Fibroblast of upper back skin (primary cell): Measurements from ENCODE around the gene MLLT3.

Experiments
- DNase-seq: peaks from one replicate; pipeline ENCODE4 v3.0.0-alpha.2; 2013

MLLT3 gene

DNA sequence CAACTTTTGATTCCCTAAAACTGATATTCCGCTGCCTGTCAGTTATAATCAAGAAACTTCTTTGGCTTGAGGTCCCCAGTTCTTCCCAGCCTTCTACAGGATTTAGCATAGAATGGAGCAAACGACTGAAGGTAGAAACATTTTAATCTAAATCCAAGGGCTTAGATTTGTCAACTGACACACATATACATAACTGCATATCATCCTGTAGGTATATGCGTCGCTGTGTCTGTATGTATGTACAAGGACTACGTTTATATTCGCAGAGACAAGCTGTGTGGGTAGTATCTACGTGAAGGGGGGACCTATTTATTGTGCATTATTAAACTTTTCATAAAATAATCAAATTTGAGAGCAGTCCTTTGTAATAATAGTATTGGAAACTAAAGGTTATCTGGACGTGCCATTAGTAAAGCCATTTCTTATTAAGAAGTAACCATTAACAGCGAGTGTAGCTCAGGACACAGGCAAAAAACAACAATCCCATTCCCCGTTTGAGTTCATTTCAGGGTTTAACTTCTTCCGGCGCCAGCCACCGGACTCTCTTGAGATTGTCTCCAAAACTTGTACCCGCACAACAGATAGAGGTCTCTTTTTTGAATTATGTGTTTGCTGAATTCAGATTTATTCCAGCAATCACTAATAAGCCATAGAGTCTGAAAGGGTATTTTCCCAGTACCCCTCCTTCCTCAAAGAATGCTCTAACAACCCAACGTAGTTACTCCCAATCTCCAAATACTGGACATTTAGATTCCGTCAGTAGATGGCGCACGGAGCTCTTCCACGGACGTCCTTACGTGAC is 2.1 kb upstream of the MLLT3 start:
- DNase-seq: peak; percentile 73

DNA sequence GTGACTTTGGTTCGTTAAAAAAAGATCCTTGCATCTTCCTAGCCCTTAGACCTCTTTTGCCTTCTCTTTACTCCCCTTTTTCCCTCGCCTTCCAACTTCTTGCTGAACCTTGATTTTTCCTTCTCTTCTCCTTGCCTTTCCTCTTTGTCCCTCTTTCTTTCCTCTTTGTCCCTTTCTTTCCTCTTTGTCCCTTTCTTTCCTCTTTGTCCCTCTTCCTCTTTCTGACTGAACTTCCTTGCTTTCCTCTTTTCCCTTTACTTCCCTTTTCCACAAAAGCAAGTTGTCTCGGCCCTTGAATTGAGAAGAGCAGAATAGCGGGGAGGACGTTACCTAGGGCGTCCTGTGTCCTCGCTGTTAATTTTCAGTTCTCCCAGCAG is 1.4 kb upstream of the MLLT3 start:
- no peak for DNase-seq

DNA sequence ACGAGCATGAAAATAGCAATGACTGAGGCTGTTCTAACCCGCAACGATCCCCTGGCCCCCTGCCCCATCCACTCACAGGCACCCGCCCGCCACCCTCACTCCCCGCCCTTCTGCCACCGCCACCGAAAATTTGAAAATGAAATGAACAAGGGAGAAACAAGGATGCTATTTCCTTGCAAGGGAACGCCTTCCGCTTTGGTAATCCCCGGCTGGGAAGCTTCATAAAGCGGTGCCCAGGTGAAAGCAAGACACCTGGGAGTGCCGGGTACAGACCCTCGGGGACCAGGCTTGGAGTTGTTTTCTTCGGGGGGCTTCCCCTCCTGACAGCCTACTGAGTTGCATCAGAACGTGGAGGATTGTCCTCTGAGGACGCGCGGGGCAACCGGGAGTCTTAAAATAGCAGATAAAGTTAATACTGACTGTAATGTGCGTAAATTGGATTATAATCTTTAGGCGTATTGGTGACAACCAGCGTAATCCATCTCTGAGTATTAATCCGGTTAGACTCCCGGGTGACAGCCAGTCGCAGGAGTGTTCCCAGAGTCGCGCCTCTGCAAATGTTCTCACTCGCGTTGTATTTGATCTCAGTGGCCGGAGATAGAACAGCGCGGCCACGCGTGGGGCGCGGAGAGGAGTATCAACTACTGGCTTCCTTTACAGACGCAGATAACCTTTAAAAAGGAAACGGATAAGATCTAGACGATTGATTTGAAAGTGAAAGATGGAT is 885 bp upstream of the MLLT3 start:
- DNase-seq: no peak

DNA sequence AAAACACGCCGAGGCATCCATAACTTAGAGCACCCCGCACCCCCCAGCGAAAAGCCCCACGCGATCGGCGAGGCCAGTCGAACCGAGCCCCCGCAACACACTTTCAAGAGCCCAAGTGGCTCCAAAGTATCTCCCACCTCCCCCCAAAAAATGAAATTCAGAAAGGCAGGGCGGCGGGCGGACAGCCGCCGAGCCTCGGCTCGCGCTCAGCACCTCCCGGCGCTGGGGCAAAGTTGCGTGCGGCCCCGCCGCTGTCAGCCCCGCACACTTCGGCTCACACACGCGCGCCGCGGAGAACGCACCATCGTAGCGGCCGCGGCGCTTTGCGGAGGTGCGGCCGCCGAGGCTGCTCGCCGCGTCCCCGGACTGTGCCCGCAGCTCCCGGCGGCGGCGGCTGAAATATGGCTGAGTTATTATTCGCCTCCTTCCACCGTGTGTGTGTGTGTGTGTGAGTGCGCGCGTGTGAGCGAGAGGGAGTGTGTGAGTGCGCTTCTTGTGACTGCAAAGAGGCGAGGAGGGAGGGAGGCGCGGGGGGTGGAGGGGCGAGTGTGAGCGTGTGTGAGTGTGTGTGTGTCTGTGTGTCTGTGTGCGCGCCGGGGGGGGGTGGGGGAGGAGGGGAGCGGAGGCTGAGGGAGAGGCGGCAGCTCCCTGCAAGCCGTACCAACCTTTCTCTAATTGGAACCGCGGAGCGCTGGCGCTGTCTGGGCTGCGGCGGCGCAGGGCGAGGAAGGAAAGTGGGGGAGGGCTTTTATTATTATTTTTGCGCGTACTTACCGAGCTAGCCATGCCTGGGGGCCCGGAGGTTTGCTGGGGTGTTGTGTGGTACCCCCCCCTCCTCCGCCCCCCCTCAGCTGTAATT is 599 bp downstream of the MLLT3 start:
- peak; percentile 64 for DNase-seq

DNA sequence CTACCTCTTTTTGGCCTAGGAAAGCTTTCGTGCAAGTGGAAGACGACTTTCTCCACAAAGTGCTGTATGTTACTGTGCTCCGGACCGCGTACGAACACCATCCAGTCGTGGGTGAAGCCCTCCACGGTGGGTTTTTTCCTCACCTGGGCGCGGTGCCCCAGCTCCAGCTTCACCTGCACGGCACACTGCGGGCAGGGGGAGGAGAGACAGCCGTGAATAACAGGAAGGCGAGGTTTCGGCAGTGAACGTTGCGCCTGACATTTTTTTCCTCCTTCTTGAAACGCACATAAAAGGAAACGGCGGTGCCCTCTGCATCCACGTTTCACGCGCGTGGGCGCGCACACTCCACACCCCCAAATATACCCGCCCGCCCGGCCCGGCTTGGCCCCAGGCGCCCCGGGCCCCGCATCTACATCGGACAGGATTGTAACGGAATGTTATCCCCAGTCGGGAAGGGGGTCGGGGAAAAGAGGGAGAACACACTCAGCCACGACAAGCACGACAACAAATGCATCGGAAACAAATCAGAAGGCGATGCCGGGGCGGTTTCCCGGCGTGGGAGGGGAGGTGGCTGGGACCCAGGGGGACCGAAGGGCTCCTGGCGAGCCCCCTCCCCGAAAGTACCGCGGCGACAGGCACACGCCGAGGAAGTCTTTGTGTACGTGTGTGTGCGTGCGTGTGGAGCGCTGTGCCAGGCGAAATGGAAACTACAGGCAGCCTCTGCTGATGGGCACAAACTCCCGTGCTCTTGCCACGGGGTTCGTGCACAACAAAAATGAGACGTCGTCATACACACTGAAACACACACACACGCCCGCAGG is 1.4 kb downstream of the MLLT3 start:
- DNase-seq: no peak

DNA sequence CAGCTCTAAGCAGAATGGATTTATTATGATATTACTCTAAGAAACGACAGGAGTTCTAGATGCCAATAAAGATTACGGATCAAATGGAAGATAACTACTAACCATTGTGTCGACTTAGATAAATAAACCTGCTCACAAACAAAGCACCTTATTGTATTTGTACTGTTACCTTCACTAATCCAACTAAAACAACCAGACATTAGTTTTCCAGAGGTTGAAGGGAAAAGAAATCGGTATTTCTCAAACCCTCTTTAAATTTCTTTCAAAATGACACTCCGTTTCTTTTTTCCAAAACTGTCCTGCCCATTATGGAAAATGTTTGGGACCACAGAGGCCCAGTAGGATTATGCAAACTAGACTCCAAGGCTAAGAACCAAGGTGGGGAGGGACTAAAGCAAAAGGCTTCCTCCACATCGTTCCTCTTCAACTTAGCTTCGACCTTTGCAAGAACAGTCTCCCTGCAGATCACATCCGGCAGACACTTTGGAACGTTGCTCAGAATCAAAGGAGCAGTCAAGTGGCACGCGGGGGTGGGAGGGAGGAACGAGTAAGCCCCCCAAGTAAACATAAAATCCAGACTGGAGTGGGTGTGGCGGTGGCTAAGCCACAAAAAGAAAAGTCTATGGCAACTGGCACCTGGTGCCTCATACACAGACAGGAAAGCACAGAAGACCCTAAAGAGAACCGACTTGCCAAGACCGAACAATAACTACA is 2.7 kb downstream of the MLLT3 start:
- no peak for DNase-seq

DNA sequence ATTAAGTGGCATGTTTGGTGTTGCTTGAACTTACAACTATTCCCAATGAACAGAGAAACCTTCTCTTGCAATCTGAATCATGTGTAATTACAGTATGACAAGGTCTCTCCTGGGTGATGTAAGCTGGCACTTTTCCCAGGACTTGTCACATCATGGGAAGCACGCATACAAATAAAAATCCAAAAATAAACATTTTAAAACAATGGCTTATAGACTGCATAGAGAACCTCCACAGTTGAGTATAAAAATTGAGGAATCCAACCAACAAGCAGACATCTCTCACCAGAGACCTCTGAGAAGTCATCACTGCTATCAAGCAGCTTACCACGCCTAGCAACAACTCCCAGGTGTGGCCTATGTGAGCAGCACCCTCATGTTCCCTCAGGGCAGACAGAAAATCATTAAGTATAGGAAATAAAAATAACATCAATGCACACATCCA is 3.9 kb downstream of the MLLT3 start:
- no peak for DNase-seq

DNA sequence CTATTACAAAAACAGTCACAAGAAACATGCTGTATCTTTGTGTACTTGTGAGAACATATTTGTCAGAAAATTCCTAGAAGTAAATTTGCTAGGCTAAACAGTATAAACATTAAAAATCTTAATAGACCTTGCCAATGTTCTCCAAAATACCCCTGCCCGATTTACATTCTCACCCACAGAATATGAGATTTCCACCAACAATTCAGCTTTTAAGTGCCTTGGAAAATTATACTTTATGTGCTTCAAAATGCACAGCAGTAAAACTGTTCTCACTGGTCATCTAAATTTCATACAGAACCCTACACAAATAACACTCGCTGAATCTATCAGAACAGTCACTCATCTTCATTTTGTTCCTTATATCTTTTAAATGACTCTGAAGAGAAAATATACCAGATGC is 5.5 kb downstream of the MLLT3 start:
- DNase-seq: no peak

DNA sequence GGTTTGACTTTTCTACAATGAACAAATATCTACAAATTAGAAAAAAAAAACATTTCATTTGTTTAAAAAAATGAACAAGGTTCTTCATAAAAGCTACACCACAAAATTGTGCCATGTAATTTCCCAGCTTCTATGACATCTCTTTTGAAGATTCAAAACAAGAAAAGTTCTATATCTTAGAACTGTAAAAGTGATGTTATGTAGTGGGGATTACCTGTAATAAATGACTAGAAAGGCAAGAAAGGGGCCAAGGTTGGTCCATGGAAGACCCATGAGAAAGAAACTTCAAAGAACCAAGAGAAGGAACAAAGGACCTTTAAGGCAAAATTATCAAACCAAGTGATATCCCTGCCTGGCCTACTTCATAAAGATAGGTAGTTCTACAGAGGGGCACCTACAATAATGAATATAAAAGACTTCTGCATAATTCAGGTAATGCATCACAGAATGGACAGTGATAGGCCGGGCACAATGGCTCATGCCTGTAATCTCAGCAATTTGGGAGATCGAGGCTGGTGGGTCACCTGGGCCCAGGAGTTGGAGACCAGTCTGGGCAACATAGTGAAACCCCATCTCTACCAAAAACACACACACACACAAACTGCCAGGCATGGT is 7.6 kb downstream of the MLLT3 start:
- DNase-seq: no peak

DNA sequence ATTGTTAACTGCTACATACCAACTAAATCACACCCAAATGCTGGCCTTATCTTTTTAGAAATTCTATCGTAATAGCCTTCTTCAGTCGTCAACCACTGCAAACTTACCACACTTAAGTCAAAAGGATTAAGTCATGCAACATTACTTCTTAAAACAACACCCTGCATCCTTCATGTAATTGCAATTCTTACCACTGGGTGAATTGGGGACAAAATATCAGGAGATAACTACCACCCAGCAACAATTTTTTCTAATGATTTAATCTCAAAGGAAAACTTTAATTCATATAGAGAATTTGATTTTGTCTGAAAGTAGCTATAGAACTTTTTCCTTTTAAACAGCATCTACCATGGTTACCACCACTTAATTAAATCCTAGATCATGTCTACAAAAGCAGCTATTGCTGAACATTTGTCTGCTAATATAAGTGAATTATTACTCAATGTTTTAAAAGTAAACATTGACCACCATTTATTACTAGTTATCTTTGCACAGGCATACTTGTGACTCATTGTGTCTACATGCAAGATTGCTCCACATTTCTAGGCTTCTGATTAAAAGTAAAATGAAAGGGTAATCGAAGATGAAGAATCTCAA is 10.5 kb downstream of the MLLT3 start:
- peak; percentile 58 for DNase-seq

DNA sequence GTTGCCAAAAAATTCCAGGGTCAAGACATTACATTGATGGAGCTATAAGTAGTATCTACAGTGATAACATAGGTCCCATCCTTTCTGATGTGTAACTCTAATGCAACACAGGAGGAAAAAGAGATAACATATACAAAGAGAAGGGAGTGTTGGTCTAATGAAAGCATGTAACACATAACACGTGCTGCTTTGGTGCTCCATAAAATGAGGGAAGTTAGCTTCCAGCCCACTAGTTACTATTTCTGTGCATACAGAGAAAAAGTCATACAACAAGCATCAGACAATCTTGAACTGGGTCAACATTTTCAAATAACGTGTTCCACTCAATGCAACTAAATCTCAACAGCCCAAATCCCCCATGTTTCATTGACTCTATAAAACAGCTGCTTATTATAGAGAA is 11.7 kb downstream of the MLLT3 start:
- no peak for DNase-seq

DNA sequence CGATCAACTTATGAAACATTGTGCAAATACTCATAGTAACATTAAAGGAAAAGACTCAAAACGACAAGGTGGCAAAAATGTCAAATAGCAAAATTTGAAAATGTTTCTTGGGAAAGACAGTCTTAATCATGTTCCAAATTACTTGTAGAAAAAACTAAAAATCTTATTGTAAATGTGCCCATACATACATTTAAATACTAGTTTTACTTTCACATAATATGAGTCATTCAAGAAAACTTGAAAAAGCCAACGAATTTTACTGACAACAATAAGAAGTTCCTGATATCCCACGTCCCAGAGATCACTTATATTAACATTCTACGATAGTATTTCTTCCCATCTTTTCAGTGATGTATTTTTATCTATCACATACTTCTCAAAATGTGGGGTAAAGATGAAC is 13.7 kb downstream of the MLLT3 start:
- DNase-seq: no peak

DNA sequence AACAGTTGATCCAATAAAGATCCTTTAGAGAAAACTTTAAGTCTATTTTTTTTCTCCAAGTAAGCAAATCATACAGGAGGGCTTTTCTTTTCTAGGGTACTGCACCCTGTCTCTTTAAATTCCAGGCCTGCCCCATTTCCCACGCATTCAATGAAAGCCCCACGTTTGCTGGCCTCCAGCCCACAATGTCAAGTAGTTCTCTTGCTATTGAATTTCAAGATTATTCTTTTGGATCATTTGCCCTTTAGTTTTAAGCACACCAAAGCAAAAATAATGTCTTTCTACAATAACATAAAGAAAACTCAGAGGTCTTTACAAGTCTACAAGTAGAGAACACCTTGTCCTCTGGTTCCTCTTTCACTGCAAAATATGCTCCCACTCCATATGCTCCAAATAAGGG is 15.6 kb downstream of the MLLT3 start:
- no peak for DNase-seq

DNA sequence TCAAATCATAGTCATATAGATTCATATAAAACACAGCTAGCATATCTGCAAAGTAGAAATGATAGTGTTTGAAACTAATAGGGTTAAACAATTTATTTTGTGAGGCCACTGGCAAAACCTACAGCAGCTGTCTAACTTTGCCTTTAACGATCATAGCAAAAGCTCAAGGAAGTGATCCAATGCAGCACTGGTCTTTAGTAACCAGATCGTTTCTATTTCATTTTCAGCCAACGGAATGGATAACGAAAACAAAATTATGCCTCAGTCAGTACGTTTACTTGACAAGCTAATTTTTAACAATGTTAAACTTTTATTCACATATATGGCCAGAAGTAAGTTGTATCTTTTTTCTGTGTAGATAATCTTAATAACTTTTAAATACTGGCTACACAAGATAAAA is 17.7 kb downstream of the MLLT3 start:
- DNase-seq: no peak

DNA sequence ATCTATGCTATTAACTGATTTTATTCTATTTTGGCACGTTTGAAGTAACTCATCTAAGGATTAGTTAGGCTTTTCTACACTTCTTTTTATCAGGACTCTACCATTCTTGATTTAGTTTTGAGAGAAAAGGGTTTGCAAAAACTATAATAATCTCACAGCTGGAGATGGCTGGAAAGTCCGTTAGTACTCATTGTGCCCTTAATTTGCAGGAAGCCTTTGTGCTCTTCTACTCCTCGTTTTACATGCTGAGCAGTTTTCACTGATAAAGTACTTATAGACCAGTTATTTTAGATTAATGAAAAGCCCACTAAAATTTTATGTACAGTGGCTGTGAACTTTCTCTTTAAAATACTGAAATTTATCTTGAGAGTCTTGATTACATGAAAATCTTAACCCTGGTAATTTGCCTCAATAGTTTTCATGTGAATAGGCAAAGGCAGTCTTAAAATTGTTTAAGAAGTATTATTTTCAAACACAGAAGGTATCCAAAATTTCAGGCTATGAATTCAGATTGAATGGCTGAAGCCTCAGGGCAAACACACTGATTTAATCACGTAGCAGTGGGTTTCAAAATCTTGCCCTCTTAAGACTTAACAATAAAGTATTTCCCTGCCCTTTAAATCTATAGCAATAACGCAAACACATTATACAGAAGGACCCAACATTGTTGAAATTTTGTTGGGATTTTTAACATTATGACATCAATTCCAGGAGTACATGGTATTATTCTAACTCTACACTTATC is 18.6 kb downstream of the MLLT3 start:
- no peak for DNase-seq

DNA sequence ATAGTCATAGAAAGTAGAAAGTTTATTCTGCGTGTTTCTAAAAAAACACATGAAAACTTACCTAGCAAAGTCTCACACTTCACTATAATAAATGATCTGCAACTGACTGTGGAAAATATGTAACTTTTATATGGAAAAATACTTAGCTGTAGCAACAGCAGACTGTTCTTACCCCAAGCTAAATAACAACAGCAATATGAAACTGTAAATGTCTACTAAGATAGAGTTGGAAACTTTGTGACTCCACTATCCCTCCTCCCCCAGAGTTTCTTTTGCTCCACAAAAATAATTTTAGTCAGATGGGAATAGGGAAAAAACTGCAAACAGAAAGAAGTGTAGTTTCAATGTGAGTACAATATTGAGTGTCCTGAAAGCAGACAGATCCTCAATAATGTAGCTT is 21.0 kb downstream of the MLLT3 start:
- no peak for DNase-seq

DNA sequence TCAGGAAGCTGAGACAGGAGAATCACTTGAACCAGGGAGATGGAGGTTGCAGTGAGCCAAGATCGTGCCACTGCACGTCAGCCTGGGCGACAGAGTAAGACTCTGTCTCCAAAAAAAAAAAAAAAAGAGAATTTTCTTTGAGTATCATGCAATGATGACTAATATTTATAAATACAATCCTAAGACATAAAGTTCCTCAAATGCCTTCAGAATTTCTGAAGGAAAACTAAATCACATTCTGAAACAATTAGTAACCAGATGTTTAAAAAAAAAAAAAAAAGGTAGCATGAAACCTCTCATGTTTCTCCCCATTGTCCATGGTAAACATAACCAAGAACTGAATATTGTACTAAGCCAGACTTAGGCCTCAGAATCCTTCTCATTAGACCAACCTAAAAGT is 23.1 kb downstream of the MLLT3 start:
- DNase-seq: peak; percentile 34

DNA sequence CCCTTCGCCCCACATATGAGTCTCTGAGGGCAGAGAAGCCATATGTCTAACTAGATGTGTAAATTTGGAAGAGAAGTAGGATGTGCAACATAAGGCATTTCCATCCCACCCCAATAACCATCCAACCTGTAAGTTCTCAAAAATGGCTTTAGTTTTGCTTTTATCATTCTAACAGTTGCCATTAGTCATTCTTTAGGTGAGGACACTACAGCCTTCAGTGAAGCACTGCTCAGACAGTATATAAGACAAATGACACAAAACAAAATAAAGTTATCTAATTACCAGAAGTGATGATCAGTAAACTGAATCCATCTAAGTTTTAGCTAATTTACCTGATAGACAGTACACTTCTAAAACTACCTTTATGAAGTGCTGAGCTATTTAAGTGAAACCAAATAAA is 23.9 kb downstream of the MLLT3 start:
- DNase-seq: no peak

DNA sequence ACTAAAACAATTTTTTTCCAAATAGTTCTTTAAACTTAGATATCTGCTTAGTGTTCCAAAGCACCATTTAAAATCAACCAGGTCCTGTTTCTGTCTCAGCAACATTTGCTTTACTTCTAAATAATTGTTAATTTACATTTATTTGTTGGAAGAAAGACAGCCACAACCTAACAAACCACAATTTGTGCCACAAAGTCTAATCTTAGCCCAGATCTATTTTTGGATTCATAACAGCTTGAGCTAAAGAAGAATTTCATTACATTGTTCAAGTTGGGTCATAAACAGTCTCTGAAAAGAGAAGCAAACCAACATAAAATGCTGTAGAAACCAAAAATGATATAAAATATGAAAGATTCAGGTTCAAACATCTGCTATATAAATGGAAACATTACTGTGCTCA is 24.4 kb downstream of the MLLT3 start:
- no peak for DNase-seq

DNA sequence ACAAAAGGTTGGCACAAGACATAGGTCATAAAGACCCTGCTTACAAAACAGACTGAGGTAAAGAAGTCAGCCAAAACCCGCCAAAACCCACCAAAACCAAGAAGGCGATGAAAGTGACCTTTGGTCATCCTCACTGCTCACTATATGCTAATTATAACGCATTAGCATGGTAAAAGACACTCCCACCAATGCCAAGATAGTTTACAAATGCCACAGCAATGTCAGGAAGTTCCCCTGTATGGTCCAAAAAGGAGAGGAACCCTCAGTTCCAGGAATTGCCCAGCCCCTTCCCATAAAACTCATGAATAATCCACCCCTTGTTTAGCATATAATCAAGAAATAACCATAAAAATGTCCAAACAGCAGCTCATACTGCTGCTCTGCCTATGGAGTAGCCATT is 27.7 kb downstream of the MLLT3 start:
- no peak for DNase-seq
